Panc1 (cell line): Measurements from ENCODE around the gene LRP1B. TPM values are rescaled to one million over a fixed set of nuclear protein-coding genes. Genes with fewer than 3 reads are reported as not detected.

ENCODE experiments used
- ATAC-seq: fragments of 200-7000 bp; cut with Tn5 transposase; 2 replicates; pipeline ENCODE4 v1.9.1; 2020; ENCODE audit warnings: mild to moderate bottlenecking, moderate library complexity
- BruUV-seq: library from RNA; stranded (reverse); fragments of 400-500 nt; replicated peaks from 2 replicates; lab custom pipeline; 2021; lab: Mats Ljungman, UMichigan
- CTCF ChIA-PET: fragments of 300-600 bp; sonication (Branson Sonifier 250); formaldehyde crosslinking; loops from one replicate; lab custom pipeline; 2022; ENCODE audit warnings: antibody characterized with exemption; lab: Charles Lee
- POLR2A ChIA-PET: fragments of 300-600 bp; sonication (Branson Sonifier 250); formaldehyde crosslinking; loops from one replicate; lab custom pipeline; 2022; ENCODE audit warnings: antibody characterized with exemption; lab: Charles Lee
- DNase-seq: peaks from one replicate; pipeline ENCODE4 v3.0.0-alpha.2; 2010; ENCODE audit warnings: low read depth, low spot score
- H3K27ac ChIP-seq: 2 replicates; pipeline ENCODE4 v1.5.1; 2011; ENCODE audit warnings: mild to moderate bottlenecking, low read length, inconsistent platforms
- H3K27me3 ChIP-seq: fragments of 200-500 bp; sonication (Bioruptor generic); 2 replicates; pipeline ENCODE4 v1.6.0; 2014; ENCODE audit warnings: low read length, inconsistent platforms; ENCODE audit not compliant: control insufficient read depth, insufficient read depth
- H3K36me3 ChIP-seq: fragments of 200-500 bp; sonication (Bioruptor generic); 2 replicates; pipeline ENCODE4 v1.5.1; 2014; ENCODE audit warnings: inconsistent platforms, mild to moderate bottlenecking, low read length, moderate library complexity; ENCODE audit not compliant: control insufficient read depth, insufficient read depth
- H3K4me1 ChIP-seq: 2 replicates; pipeline ENCODE4 v1.5.1; 2011; ENCODE audit warnings: inconsistent platforms, mild to moderate bottlenecking, low read length, moderate library complexity; ENCODE audit not compliant: control insufficient read depth, insufficient read depth
- H3K4me3 ChIP-seq, 2 experiments: 2 replicates each; pipeline ENCODE4 v1.5.1; 2011 to 2012; ENCODE audit warnings: low read depth in 2 of 2, low read length in 2 of 2, mild to moderate bottlenecking in 2 of 2, inconsistent platforms in 1 of 2, moderate library complexity in 1 of 2
- H3K9me3 ChIP-seq: fragments of 200-500 bp; sonication (Bioruptor generic); 2 replicates; pipeline ENCODE4 v1.5.1; 2014; ENCODE audit warnings: low read depth, mild to moderate bottlenecking, inconsistent platforms, low read length, moderate library complexity; ENCODE audit not compliant: control insufficient read depth, insufficient read depth
- CTCF ChIP-seq: fragments of 450-650 bp; IDR thresholded peaks from 2 replicates; pipeline ENCODE4 v1.5.1; 2017; ENCODE audit warnings: mild to moderate bottlenecking
- POLR2AphosphoS5 ChIP-seq: IDR thresholded peaks from 2 replicates; pipeline ENCODE4 v1.6.1; 2012; ENCODE audit warnings: mild to moderate bottlenecking, low read depth, low read length, moderate library complexity
- REST ChIP-seq, 2 experiments: IDR thresholded peaks; 2 replicates each; pipeline ENCODE4 v1.6.1; 2011 to 2012; ENCODE audit warnings: low read depth in 2 of 2, control low read depth in 1 of 2, low read length in 1 of 2, mild to moderate bottlenecking in 1 of 2, moderate library complexity in 1 of 2; ENCODE audit not compliant: insufficient read depth in 1 of 2
- SIN3A ChIP-seq: IDR thresholded peaks from 2 replicates; pipeline ENCODE4 v1.6.1; 2012; ENCODE audit warnings: low read depth, mild to moderate bottlenecking, low read length, moderate library complexity, borderline replicate concordance; ENCODE audit not compliant: insufficient read depth
- TCF7L2 ChIP-seq: IDR thresholded peaks from 2 replicates; pipeline ENCODE4 v1.6.1; 2011; ENCODE audit warnings: mild to moderate bottlenecking, low read depth, low read length, inconsistent platforms
- in situ Hi-C: cut with HindIII; loops from 2 replicates; pipeline ENCODE4 v1.10.0; 2016; ENCODE audit warnings: low sequenced_read_pairs, low pct_unique_long_range_greater_than_20kb
- intact Hi-C: fragments of 100-400 bp; cut with micrococcal nuclease; formaldehyde crosslinking; loops from one replicate; pipeline ENCODE4 v1.10.0; 2022; ENCODE audit not compliant: unreplicated experiment
- total RNA-seq: library from RNA; stranded (reverse); gene quantifications from one replicate; pipeline ENCODE4 v1.2.1, GENCODE V29; 2021; ENCODE audit not compliant: unreplicated experiment

LRP1B gene
- total RNA-seq, 1 experiment from 2014 or later: 0.54 TPM

GRCh38 chr2:141660232-141660631 lies 470.6 kb downstream of the LRP1B start:
- in situ Hi-C loops: no loop called here
- Histone ChIP-seq H3K27ac (no peak overlapping the region), H3K4me1 (no peaks in the 10 kb centered on the region), H3K4me3 (no peak overlapping the region), H3K27me3 (no peaks in the 10 kb centered on the region), H3K9me3 (no peaks in the 10 kb centered on the region), H3K36me3 (no peaks in the 10 kb centered on the region)
- ATAC-seq (no peak), DNase-seq (no peak)
- no TSS peak for BruUV-seq
- TF ChIP-seq CTCF: no peak
- no peak for TF ChIP-seq TCF7L2
- TF ChIP-seq SIN3A: no peak
- TF ChIP-seq POLR2AphosphoS5: no peak
- no peak for TF ChIP-seq REST (IDR thresholded peaks at IDR 0.05; ENCODE audit: insufficient read depth in 1 of 2, low read depth in 2 of 2, low read length in 1 of 2)
- ChIA-PET POLR2A (no interaction called here), CTCF (no interaction called here)
- intact Hi-C loops: no loop called here

GRCh38 chr2:141654311-141654710 lies 476.5 kb downstream of the LRP1B start:
- intact Hi-C loops: no loop called here
- no peaks in the 10 kb centered on the region for H3K4me1 ChIP-seq
- H3K27ac ChIP-seq: no peak overlapping the region
- no TSS peak for BruUV-seq
- no peaks in the 10 kb centered on the region for H3K9me3 ChIP-seq
- in situ Hi-C loops: no loop called here
- ChIA-PET CTCF (no interaction called here), POLR2A (no interaction called here)
- no peaks in the 10 kb centered on the region for H3K36me3 ChIP-seq
- TF ChIP-seq REST (IDR thresholded peaks at IDR 0.05; ENCODE audit: insufficient read depth in 1 of 2, low read depth in 2 of 2, low read length in 1 of 2): no peak
- TF ChIP-seq TCF7L2: no peak
- no peak for TF ChIP-seq POLR2AphosphoS5
- TF ChIP-seq CTCF: no peak
- no peak for TF ChIP-seq SIN3A
- no peak for DNase-seq
- no peak overlapping the region for H3K4me3 ChIP-seq
- no peaks in the 10 kb centered on the region for H3K27me3 ChIP-seq
- no peak for ATAC-seq
